Tibial nerve (tissue), 4 donors: ENCODE data around the gene PPT2.

Experiments used
- CTCF ChIP-seq, 5 experiments: fragments of 200-600 bp in 3 of 5; fragments of 450-650 bp in 2 of 5; sonication (generic) in 3 of 5; IDR thresholded peaks; one replicate each; pipeline ENCODE4 v1.5.1; 2016 to 2019; ENCODE audit warnings: antibody characterized with exemption in 5 of 5, mild to moderate bottlenecking in 3 of 5, moderate library complexity in 2 of 5
- EP300 ChIP-seq, 2 donors: sonication (generic); formaldehyde crosslinking; IDR thresholded peaks; one replicate each; pipeline ENCODE4 v1.6.1; 2017; ENCODE audit warnings: antibody characterized with exemption in 2 of 2, mild to moderate bottlenecking in 1 of 2
- POLR2A ChIP-seq, 2 donors: fragments of 450-650 bp; IDR thresholded peaks; one replicate each; pipeline ENCODE4 v1.6.1; 2017; ENCODE audit warnings: antibody characterized with exemption in 2 of 2, mild to moderate bottlenecking in 2 of 2, moderate library complexity in 2 of 2

DNA sequence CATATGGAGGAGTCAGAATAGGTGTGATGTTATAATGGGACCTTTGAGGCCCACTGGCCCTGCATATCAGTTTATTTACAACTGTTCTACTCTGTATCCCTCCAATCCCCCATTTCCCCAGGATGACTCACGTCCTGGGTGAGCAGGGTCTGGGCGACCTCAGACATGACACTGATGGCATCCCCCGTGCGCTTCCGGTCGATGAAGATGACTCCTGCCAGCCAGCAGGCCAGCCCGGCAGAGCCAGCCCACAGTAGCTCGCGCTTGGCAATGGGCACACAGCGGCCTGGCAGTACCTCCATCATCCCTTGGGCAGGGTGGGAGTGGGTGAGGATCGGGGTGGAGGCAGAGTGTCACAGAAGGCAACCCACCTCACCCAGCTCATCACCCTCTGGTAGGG, 16.4 kb downstream of the PPT2 start:
- no peak for TF ChIP-seq CTCF (IDR thresholded peaks at IDR 0.05)
- TF ChIP-seq POLR2A (IDR thresholded peaks at IDR 0.05): no peak
- TF ChIP-seq EP300 (IDR thresholded peaks at IDR 0.05): no peak
